HG02981 (cell line): ENCODE data around the gene DNAJB13.

Source experiments
- ATAC-seq: cut with Tn5 transposase; IDR thresholded peaks from one replicate; pipeline ENCODE4 v1.9.1; 2021; ENCODE audit warnings: mild to moderate bottlenecking, moderate library complexity; ENCODE audit not compliant: unreplicated experiment

DNAJB13 gene

DNA sequence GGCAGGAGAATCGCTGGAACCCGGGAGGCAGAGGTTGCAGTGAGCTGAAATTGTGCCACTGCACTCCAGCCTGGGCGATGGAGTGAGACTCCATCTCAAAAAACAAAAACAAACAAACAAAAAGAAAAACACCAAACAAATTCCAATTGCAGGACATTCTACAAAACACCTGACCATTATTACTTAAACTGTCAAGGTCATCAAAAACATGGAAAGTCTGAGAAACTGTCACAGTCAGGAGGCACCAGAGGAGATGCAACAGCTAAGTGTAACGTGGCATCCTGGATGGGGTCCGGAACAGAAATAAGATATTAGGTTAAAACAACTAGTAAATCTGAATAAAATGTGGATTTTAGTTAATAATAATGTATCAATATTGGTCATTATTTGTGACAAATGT, 914 bp upstream of the DNAJB13 start:
- no peak for ATAC-seq

DNA sequence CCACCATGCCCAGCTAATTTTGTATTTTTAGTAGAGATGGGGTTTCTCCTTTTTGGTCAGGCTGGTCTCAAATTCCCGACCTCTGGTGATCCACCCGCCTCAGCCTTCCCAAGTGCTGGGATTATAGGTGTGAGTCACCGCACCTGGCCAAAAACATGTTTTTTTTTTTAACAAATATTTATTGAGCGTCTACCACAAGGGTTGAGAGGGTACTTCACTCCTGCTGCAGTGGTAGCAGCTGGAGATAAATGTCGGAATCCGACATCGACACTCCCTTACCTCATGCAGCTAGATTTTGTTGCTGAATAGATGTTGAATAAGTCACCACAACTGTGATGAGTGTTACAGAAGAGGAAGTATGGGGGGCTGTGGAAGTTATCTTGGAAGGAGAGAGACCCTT, 971 bp downstream of the DNAJB13 start:
- no peak for ATAC-seq

DNA sequence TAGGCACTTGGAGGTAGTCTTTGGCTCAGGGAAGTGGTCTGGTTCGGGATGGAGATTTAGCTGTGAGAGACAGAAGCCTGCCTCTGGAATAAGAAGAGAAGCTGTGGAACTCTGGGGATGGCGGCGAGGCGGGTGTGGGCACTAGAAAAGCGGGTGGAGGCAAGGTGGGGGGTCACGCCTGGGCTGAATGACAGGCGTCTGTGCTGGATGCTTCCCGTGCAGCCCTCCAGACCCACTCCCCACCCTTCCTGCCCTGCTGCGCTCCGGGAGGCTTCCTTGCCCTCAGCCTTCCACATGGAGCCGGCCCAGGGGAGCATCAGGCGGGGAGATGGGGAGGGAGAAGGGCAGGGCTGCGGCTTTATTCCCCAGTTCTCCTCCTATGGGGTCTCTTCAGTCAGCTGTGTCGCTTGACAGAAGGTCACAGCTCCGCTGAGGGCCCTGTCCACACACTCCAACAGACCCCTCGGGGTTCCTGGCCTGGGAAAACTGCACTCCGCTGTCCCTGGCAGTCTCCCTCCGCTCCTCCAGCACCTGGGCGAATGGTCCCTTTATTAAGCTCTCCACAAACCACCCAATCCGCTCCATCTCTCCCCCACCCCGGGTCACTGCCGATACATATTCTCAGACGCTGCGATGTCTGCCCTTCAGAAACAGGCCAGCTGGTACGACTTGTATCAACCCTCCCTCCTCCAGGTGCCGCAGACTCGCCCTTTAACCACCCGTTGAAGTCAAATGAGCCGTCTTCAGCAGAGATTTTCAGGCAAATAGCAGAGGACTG, 6.2 kb downstream of the DNAJB13 start:
- no peak for ATAC-seq

DNA sequence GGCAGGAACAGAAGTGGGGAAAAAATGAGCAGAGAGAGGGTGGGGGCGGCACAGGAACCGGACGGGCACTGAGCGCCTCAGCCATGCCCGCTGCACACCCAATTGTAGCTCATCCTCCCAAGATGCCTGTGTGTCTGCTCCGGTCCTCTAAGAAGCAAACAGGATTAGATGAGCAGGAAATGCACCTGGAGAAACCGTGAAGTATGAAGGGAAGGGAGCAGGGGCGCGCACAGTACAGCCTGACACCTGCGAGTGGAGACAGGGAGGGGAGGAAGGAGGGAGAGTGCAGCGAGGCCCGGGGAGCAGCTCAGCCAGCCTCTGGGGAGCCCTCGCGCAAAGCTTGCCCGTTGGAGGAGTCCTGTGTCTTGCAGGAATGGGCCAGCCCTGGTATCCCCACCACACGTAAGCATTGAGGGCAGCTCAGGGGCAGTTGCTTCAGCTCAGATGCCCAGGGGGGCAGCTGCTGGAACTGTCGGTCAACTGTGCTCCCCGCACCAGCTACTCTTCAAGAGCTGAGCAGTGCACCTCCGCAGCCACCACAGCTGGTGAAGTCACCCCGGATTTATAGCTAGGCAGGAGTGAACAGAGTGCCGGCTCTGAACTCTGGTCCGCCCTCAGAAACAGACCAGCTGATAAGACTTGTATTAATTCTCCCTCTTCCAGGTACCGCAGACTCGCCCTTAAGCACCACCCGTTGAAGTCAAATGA, 7.0 kb downstream of the DNAJB13 start:
- ATAC-seq: no peak

DNA sequence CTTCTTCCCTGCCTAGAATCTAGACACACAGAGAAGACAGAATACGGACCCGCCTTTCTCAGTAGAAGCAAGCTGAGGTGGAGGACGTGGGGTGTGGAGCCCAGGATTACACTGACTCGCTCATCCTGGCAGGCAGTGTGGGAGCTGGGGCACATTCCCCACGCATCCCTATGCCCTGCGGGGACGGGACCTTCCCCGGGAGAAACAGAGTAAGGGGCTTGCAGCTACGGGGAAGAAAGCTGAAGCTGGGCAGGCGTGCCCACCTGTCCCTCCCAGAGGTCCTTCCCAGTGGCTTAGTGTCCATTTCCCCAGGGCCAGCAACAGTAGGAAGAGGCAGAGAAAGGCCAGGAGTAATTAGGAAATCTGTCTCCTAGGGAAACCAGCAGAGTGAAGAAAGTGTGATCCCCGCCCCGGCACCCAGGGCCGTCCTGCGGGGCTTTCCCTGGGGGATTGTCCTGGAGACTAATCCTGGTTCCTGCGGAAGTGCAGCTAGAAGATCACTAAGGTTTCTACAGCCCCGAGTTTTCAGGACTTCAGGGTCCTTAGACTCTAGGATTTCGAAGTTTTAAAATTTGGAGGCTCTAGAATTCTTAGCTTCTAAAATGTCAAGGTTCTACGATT, 7.8 kb downstream of the DNAJB13 start:
- no peak for ATAC-seq

DNA sequence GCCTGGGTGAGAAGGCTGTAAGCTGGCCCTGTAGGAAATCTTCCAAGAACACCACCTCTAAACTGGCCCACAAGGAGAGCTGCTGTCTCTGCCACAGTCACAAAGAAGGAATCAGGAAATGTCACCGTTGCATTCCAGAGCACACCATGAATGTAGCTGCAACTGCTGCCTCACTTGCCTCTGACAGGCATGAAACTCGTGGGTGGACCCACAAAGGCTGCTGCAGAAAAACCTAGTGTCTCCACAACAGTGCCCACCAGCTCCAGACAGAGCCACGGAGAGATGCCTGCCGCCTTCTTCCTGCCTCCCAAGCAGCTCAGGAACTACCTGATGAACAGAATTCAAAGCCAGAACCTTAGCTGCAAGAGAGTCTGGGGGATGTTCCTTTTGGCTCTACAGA, 10.5 kb downstream of the DNAJB13 start:
- ATAC-seq: no peak

DNA sequence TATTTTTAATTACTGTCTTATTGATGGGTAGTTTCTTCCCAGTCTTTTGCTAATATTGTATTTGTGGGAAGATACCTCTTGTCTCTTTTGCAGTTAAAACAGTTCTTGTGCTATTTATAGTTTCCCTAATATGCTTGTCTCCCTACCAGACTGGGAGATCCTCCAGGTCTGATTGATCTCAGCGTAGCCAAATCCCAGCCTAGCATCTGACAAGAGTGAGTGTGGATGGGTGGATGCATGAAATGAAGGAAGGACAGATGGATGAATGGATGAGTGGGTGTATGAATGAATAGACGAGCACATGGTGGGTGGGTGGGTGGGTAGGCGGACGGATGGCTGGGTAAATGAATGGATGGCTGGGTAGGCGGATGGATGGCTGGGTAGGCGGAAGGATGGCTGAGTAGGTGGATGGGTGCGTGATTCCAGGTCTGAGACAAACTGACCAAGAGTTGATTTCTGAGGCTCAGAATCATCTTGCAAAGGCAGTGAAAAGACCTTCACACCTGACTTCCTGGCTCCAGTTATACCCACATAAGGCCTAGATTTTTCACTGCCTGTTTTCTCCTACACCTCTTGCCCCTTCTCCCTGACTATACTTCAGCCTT, 11.4 kb downstream of the DNAJB13 start:
- ATAC-seq: no peak

DNA sequence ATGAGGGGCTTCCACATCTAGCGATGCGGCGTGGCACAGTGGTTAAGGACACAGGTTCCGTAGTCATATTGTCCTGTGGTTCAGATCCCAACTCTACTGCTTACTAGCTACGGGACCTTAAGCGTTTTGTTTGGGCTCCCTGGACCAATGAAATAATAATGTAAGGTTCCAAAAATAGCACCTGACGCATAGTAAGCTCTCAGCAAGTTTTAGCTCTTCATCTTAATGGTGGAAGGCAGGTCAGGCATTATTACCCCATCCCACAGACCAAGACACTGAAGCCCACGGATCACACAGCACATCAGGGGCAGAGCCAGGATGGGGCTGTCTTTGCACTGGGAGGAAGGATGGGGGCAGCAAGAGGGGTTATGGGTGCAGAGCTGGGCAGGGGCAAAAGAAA, 13.0 kb downstream of the DNAJB13 start:
- no peak for ATAC-seq

DNA sequence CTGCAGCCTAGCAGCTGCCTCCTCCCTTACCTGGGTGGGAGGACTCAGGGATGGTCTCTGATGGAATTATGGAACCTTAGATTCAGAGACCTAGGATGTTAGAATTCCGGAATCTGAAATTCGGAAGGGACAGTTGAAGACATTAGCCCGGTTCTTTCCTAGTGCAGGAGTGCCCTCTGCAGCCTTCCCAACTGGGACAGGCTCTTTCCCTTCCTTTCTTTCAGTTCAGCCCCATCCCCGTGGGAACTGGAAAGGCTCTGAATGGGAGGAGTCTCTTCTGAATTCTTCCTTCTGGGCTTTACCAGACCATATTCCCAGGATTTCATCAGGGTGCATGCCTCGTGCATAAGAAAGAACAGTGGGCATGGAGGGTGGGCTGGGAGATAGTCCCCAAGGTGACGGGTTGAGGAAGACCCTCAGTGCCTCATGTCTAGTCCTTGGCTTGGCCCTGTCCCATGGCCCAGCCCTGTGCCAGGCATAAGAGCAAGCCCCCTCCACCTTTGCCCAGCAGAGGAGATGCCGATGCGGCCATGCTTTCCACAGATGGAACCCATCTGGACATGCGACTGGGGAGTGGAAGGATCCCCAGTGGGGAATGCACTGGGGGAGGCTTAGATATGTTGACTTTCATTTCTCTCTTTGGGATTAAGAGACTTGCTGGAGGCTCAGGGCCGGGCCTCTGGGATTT, 14.4 kb downstream of the DNAJB13 start:
- ATAC-seq: no peak

DNA sequence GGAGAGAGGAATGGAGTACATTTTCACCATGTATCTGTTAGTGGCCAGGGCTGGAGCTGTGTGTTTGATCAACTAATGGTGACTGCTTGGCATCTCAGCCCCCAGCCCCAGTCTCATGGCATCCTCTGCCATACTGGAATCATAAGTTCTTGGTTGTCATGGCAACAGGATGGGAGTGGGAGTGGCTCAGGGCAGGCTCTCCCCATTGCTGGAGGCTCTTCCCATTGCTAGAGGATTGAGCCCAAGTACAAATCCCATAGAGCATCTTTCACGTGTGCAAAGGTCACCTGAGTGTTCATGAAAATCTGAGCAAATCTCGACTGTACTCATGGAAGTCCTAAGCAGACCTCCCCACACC, 14.9 kb downstream of the DNAJB13 start:
- no peak for ATAC-seq

DNA sequence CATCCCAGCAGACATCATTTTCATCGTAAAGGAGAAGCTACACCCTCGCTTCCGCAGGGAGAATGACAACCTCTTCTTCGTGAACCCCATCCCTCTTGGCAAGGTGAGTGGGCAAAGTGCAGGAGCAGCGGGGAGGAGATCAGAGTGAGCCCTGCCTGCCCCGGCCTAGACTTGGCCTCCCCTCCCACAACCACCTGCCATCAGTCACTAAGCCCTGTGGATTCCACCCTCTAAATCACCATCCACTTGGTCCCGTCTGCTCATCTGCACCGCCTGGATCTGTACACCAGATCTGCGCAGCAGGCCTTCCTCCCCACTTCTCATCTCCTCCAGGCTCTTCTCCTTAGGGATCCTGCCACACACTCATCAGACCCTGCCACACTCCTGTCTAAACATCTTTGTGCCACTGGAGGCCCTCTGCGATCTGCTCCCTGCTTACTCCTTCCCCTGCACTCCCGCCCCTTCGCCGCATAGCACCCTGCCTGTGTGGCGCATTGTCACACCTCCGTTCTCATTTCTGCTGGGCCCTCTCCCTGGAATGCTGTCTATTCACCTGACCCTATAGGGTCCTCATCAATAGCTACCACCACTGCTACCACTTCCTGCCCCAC, 17.6 kb downstream of the DNAJB13 start:
- ATAC-seq: no peak

DNA sequence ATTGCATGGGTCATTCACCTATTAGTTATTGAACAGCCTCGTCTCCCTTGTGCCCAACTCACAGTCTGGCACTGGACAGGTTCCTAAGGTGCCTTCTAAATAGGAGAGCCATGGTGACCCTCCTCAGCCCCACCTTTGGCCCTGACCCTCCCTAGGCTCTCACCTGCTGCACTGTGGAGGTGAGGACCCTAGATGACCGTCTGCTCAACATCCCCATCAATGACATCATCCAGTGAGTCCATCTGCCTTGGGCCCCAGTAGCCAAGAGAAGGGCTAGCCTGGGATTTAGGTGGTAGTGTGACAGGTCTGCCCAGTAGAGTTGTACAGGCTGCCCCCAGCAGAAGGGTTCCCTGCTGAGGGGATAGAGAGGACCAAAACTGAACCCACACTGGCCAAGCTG, 18.3 kb downstream of the DNAJB13 start:
- ATAC-seq: no peak

DNA sequence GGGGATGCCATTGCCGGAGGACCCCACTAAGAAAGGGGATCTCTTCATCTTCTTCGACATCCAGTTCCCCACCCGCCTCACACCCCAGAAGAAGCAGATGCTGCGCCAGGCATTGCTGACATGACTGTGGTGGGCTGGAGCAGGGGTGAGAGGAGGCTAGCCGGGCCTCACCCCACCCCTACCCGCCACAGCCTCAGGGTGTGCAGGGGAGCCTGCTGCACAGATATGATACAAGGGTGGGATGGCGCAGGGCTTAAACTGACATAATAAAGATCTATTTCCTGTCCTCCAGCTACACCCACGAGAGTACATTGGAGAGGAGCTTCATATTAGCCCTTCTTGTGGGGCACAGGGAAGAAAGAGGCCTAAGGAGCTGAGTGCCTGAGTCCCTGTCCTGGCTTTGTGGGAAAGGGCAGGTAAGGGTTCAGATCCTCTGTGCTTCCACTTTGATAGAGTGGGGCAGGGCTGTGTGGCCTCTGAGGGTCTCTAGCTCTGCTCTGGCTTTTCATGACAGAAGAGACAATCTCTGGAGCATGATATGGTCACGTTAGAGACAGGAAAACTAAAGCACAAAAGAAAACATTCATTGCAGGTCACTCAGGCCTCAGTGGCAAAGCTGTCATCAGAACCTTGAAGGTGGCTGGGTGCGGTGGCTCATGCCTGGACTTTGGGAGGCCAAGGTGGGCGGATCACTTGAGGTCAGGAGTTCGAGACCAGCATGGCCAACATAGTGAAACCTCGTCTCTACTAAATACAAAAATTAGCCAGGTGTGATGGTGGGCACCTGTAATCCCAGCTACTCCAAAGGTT, 19.4 kb downstream of the DNAJB13 start:
- ATAC-seq: no peak

DNA sequence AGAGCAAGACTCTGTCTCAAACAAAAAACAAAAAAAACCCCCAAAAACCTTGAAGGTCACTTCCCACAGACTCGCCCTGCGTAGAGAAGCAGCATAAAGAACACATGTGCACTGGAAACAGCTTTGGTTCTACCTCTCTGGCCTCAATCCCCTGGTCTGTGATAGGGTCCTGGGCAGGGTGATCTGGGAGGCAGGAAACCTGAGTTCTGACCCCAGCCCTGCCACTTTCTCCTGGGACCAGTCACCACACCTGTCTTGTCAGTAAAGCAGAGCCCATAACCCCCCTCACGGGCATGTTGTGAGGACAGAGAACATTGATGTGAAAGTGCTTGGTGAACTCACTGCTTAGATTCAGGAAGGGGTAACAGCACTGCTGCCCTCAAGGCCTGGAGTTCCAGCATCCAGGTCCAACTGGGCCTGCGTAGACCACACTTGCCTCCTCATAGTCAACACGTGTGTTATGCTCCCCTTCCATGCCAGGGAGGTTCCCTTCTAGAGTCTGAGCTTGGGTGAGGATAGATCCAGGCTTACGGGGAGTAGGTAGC, 20.4 kb downstream of the DNAJB13 start:
- no peak for ATAC-seq

DNA sequence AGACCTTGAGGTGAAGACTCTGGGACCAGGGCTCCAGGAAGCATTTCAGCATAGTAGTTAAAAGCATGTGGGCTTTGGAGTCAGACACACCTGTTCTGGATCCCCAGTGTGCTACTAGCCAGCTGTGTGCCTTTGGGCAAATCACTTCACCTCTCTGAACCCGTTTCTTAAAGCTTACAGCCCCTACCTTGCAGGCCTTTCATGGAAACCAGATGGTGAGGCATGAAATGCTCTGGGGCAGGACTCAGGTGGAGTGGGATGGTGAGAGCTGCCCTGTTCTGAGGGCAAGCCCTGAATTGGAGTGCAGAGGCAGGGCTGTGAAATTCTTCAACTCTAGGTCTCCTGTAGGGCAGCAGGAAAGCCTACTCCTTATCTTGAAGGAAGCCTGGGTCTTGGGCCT, 21.4 kb downstream of the DNAJB13 start:
- no peak for ATAC-seq

DNA sequence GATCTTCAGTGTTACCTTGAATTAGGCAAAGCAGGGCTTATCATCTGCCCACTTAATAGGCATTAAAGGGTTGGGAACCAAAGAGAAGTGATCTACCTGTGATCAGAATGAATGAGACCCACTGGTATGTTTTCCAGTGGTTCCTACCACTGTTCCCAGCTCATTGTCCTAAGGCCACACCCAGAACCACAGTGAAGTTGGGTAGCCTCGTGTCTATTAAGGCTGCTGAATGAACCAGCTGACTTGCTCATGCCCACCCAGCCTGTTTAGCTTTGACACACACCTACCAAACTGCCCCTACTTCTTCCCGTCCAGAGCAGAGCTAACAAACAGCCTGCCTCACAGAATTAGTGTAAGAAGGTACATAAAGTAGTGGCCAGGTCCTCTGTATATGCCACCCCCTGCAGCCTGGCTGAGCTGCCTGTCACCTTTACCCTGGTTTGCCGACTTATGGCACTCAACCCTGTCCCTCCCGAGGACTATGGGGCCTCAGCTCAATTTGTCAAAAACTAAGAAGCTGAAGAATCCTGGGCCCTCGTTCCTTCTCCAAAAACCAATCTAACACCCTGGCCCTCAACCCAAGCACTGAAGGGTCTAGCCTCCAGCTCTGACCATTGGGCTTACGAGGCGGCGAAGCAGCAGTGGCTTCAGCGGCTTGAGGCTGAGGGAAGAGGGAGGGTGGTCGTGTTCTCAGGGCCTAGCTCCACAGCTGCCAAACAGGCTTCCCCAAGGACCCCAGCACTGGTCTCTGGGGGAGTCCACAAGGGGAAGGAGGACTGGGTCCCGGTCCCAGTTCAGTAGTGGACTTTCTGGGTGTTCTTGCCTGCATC, 22.0 kb downstream of the DNAJB13 start:
- no peak for ATAC-seq

DNA sequence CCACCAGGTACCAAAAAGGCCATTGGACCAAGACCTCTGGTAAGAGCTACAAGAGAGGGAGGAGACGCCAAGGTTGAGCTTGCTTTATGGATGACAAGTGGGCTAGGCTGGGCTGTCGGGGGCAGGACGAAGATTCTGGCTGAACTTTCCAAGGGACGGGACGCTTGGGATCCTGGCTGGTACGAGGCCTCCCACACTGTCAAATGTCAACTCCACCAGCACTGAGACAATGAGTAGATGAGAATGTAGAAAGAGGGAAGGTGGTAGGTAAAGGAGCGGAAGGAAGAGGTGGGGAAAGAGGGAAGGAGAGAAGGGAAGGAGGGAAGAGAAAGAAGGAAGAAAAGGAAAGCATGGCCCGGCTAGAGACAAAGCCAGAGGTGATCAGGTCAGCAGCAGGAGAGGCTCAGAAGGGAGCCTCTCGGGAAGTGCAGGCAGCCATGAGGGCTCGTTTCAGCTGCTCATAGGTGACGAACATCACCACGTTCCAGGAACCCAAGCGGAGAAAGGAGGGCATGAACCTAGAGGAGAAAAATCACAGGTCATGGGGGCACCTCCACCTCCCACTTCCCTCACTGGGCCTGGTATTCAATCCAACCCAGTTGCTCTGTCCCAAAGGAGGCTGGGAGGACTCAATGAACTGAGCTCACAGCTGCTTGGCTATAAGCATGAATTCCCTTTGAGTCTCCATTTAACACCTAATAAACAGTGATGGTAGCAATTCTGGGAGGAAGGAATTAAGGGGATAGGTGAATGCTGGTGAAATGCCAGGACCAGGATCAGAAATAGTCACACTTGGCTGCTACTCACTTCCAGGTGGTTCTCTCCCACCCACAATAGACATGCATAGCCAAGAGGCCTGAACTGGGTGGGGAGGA, 24.0 kb downstream of the DNAJB13 start:
- ATAC-seq: no peak

DNA sequence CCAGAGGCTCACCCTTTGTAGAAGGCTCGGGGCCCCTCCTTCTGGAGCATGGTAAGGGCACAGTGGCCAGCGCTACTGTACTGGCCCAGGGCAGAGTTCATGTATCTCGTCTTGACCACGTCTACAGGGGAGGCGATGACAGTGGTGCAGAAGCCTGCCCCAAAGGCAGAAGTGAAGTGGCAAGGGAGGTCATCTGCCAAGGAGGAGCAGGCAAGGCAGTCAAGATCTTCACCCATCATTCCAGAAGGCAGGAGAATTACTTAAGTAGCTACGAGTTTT, 24.6 kb downstream of the DNAJB13 start:
- no peak for ATAC-seq
